ENCODE data around the gene LRRN3. TPM values are rescaled to one million over a fixed set of nuclear protein-coding genes. Genes with fewer than 3 reads are reported as not detected.
A peak's percentile ranks its signal among the peaks of the same experiment; 100 is the strongest.

Gene LRRN3
- total RNA-seq, 1 donor from 2014 or later = not detected

GRCh38 chr7:111093496-111093895 is 2.6 kb downstream of the LRRN3 start:
- Mint-ChIP-seq H3K4me3 (ENCODE audit: unreplicated experiment) (no peak overlapping the region), H3K27ac (ENCODE audit: unreplicated experiment) (no peak overlapping the region), H3K9me3 (ENCODE audit: unreplicated experiment) (no peaks in the 10 kb centered on the region), H3K27me3 (ENCODE audit: unreplicated experiment) (peaks cover 1% of the 10 kb centered on the region), H3K36me3 (ENCODE audit: low read depth, unreplicated experiment) (no peaks in the 10 kb centered on the region), H3K4me1 (ENCODE audit: unreplicated experiment) (peaks cover 9% of the 10 kb centered on the region)
- no peak for DNase-seq (ENCODE audit: low spot score)
- no peak for TF ChIP-seq CTCF (IDR thresholded peaks at IDR 0.05; ENCODE audit: unreplicated experiment)

- Mint-ChIP-seq H3K9me3 (ENCODE audit: unreplicated experiment) (no peaks in the 10 kb centered on the region), H3K36me3 (ENCODE audit: low read depth, unreplicated experiment) (no peaks in the 10 kb centered on the region), H3K4me3 (ENCODE audit: unreplicated experiment) (no peak overlapping the region), H3K4me1 (ENCODE audit: unreplicated experiment) (peaks cover 9% of the 10 kb centered on the region), H3K27ac (ENCODE audit: unreplicated experiment) (no peak overlapping the region), H3K27me3 (ENCODE audit: unreplicated experiment) (peaks cover 1% of the 10 kb centered on the region)
- TF ChIP-seq CTCF (IDR thresholded peaks at IDR 0.05; ENCODE audit: unreplicated experiment) = no peak
- DNase-seq (ENCODE audit: low spot score) = no peak
These were observed 3.5 kb downstream of the LRRN3 start for GRCh38 chr7:111094419-111094818.

GRCh38 chr7:111096997-111097396 is 6.1 kb downstream of the LRRN3 start:
- no peak for TF ChIP-seq CTCF (IDR thresholded peaks at IDR 0.05; ENCODE audit: unreplicated experiment)
- no peak overlapping the region for H3K4me3 Mint-ChIP-seq (ENCODE audit: unreplicated experiment)
- DNase-seq (ENCODE audit: low spot score) = no peak
- H3K4me1 Mint-ChIP-seq (ENCODE audit: unreplicated experiment) = peaks cover 3% of the 10 kb centered on the region
- no peaks in the 10 kb centered on the region for H3K36me3 Mint-ChIP-seq (ENCODE audit: low read depth, unreplicated experiment)
- H3K9me3 Mint-ChIP-seq (ENCODE audit: unreplicated experiment) = no peaks in the 10 kb centered on the region
- peaks cover 1% of the 10 kb centered on the region for H3K27me3 Mint-ChIP-seq (ENCODE audit: unreplicated experiment)
- H3K27ac Mint-ChIP-seq (ENCODE audit: unreplicated experiment) = no peak overlapping the region

- no peak overlapping the region for H3K4me3 Mint-ChIP-seq (ENCODE audit: unreplicated experiment)
- DNase-seq (ENCODE audit: low spot score) = peak; percentile 33
- H3K27ac Mint-ChIP-seq (ENCODE audit: unreplicated experiment) = no peak overlapping the region
- TF ChIP-seq CTCF (IDR thresholded peaks at IDR 0.05; ENCODE audit: unreplicated experiment) = no peak
- no peaks in the 10 kb centered on the region for H3K9me3 Mint-ChIP-seq (ENCODE audit: unreplicated experiment)
- no peaks in the 10 kb centered on the region for H3K4me1 Mint-ChIP-seq (ENCODE audit: unreplicated experiment)
- no peaks in the 10 kb centered on the region for H3K27me3 Mint-ChIP-seq (ENCODE audit: unreplicated experiment)
- no peaks in the 10 kb centered on the region for H3K36me3 Mint-ChIP-seq (ENCODE audit: low read depth, unreplicated experiment)
These were observed 7.3 kb downstream of the LRRN3 start for GRCh38 chr7:111098011-111098925.

- Mint-ChIP-seq H3K36me3 (ENCODE audit: low read depth, unreplicated experiment) (no peaks in the 10 kb centered on the region), H3K4me3 (ENCODE audit: unreplicated experiment) (no peak overlapping the region), H3K27me3 (ENCODE audit: unreplicated experiment) (no peaks in the 10 kb centered on the region), H3K4me1 (ENCODE audit: unreplicated experiment) (no peaks in the 10 kb centered on the region), H3K9me3 (ENCODE audit: unreplicated experiment) (no peaks in the 10 kb centered on the region), H3K27ac (ENCODE audit: unreplicated experiment) (no peak overlapping the region)
- no peak for DNase-seq (ENCODE audit: low spot score)
- TF ChIP-seq CTCF (IDR thresholded peaks at IDR 0.05; ENCODE audit: unreplicated experiment) = no peak
These were observed 8.0 kb downstream of the LRRN3 start for GRCh38 chr7:111098926-111099250.

Data from endothelial cell (in vitro differentiated cells).